HepG2 (cell line): Measurements from ENCODE around the gene HMGB3. TPM values are rescaled to one million over a fixed set of nuclear protein-coding genes. Genes with fewer than 3 reads are reported as not detected.

ENCODE experiments used
- ARHGAP35 ChIP-seq: sonication (generic); formaldehyde crosslinking; IDR thresholded peaks from 2 replicates; pipeline ENCODE4 v1.9.0; 2022; ENCODE audit warnings: mild to moderate bottlenecking, inconsistent platforms, moderate library complexity, missing genetic modification reagents, borderline replicate concordance
- KLF6 ChIP-seq: IDR thresholded peaks from 2 replicates; pipeline ENCODE4 v1.8.0; 2016; ENCODE audit warnings: missing biosample characterization, missing genetic modification reagents
- PLRG1 ChIP-seq: fragments of 450-650 bp; conservative IDR thresholded peaks from 2 replicates; pipeline ENCODE4 v1.6.1; 2016
- ZFP90 ChIP-seq: sonication (generic); formaldehyde crosslinking; IDR thresholded peaks from 2 replicates; pipeline ENCODE4 v1.8.0; 2022; ENCODE audit warnings: missing genetic modification reagents, mild to moderate bottlenecking, inconsistent platforms, borderline replicate concordance
- ZNF234 ChIP-seq: sonication (generic); formaldehyde crosslinking; conservative IDR thresholded peaks from 2 replicates; pipeline ENCODE4 v1.5.1; 2020; ENCODE audit warnings: mild to moderate bottlenecking, missing genetic modification reagents
- ZNF275 ChIP-seq: sonication (generic); formaldehyde crosslinking; IDR thresholded peaks from 2 replicates; pipeline ENCODE4 v1.8.0; 2022; ENCODE audit warnings: missing genetic modification reagents, mild to moderate bottlenecking, inconsistent platforms, borderline replicate concordance
- ZNF550 ChIP-seq: sonication (generic); formaldehyde crosslinking; IDR thresholded peaks from 2 replicates; pipeline ENCODE4 v1.4.0; 2020; ENCODE audit warnings: mild to moderate bottlenecking, missing genetic modification reagents, borderline replicate concordance
- polyA plus RNA-seq, 8 experiments: library from polyadenylated mRNA; depleted of rRNA in 3 of 8; stranded (reverse) in 7 of 8; unstranded in 1 of 8; fragments of >200 nt; fragmentation: Illumina TruSeq in 4 of 8; extraction: Trizol in 4 of 8; gene quantifications; 2 replicates each; pipeline versions ENCODE4 v1.2.1 to v1.2.3, GENCODE V29; 2011 to 2016; ENCODE audit warnings: low read depth in 4 of 8, missing spikeins in 1 of 8, mixed read lengths in 1 of 8; ENCODE audit not compliant: insufficient read depth in 1 of 8
- total RNA-seq, 5 experiments: library from RNA; depleted of rRNA; stranded (reverse); fragments of >200 nt; fragmentation: Illumina TruSeq; extraction: Trizol; gene quantifications; 2 replicates each; pipeline ENCODE4 v1.2.3, GENCODE V29; 2016; ENCODE audit warnings: low read depth in 1 of 5
- TF ChIP-seq, protein P1 (sequence below), 2 experiments: IDR thresholded peaks; 2 replicates each; pipeline ENCODE4 v1.6.1; 2011 to 2012; ENCODE audit warnings: low read length in 2 of 2, borderline replicate concordance in 1 of 2, low read depth in 1 of 2, mild to moderate bottlenecking in 1 of 2, moderate library complexity in 1 of 2
- TF ChIP-seq, protein P2 (sequence below): sonication (generic); formaldehyde crosslinking; IDR thresholded peaks from 2 replicates; pipeline ENCODE4; 2020; ENCODE audit warnings: missing genetic modification reagents, mild to moderate bottlenecking, borderline replicate concordance

The HMGB3 gene
- total and polyA plus RNA-seq, 2 of the 13 experiments (the other 11 are each of a cell fraction or from before 2014, with no cell fraction given) = 8.5 to 87.1 TPM

- TF ChIP-seq, protein P1, sequence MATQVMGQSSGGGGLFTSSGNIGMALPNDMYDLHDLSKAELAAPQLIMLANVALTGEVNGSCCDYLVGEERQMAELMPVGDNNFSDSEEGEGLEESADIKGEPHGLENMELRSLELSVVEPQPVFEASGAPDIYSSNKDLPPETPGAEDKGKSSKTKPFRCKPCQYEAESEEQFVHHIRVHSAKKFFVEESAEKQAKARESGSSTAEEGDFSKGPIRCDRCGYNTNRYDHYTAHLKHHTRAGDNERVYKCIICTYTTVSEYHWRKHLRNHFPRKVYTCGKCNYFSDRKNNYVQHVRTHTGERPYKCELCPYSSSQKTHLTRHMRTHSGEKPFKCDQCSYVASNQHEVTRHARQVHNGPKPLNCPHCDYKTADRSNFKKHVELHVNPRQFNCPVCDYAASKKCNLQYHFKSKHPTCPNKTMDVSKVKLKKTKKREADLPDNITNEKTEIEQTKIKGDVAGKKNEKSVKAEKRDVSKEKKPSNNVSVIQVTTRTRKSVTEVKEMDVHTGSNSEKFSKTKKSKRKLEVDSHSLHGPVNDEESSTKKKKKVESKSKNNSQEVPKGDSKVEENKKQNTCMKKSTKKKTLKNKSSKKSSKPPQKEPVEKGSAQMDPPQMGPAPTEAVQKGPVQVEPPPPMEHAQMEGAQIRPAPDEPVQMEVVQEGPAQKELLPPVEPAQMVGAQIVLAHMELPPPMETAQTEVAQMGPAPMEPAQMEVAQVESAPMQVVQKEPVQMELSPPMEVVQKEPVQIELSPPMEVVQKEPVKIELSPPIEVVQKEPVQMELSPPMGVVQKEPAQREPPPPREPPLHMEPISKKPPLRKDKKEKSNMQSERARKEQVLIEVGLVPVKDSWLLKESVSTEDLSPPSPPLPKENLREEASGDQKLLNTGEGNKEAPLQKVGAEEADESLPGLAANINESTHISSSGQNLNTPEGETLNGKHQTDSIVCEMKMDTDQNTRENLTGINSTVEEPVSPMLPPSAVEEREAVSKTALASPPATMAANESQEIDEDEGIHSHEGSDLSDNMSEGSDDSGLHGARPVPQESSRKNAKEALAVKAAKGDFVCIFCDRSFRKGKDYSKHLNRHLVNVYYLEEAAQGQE (IDR thresholded peaks at IDR 0.05; ENCODE audit: borderline replicate concordance in 1 of 2, low read depth in 1 of 2, low read length in 2 of 2) = no peak
- TF ChIP-seq ZNF275 (CRISPR knock-in tag) (no peak), ZFP90 (CRISPR knock-in tag) (no peak), ZNF234 (CRISPR knock-in tag) (no peak), KLF6 (CRISPR knock-in tag) (no peak), ZNF550 (CRISPR knock-in tag) (no peak), ARHGAP35 (no peak), PLRG1 (no peak)
- TF ChIP-seq, protein P2, sequence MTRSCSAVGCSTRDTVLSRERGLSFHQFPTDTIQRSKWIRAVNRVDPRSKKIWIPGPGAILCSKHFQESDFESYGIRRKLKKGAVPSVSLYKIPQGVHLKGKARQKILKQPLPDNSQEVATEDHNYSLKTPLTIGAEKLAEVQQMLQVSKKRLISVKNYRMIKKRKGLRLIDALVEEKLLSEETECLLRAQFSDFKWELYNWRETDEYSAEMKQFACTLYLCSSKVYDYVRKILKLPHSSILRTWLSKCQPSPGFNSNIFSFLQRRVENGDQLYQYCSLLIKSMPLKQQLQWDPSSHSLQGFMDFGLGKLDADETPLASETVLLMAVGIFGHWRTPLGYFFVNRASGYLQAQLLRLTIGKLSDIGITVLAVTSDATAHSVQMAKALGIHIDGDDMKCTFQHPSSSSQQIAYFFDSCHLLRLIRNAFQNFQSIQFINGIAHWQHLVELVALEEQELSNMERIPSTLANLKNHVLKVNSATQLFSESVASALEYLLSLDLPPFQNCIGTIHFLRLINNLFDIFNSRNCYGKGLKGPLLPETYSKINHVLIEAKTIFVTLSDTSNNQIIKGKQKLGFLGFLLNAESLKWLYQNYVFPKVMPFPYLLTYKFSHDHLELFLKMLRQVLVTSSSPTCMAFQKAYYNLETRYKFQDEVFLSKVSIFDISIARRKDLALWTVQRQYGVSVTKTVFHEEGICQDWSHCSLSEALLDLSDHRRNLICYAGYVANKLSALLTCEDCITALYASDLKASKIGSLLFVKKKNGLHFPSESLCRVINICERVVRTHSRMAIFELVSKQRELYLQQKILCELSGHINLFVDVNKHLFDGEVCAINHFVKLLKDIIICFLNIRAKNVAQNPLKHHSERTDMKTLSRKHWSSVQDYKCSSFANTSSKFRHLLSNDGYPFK (CRISPR knock-in tag) = no peak
Measured at GRCh38 chrX:150941580-150941979, 41.6 kb upstream of the HMGB3 start (continued).
